Fibroblast of the aortic adventitia (primary cell): ENCODE results near the gene ACSF3. TPM values are rescaled to one million over a fixed set of nuclear protein-coding genes. Genes with fewer than 3 reads are reported as not detected.

Experiments
- DNase-seq: peaks from one replicate; pipeline ENCODE4 v3.0.0-alpha.2; 2010; ENCODE audit warnings: low read depth
- H3K4me3 ChIP-seq: 2 replicates; pipeline ENCODE4 v1.5.1; 2011; ENCODE audit warnings: low read depth, mild to moderate bottlenecking, control low read depth, low read length, moderate library complexity
- total RNA-seq: library from RNA; depleted of rRNA; stranded (reverse); fragments of >200 nt; gene quantifications from 2 replicates; pipeline ENCODE4 v1.2.3, GENCODE V29; 2012; ENCODE audit warnings: low replicate concordance
- TF ChIP-seq, protein P1 (sequence below): IDR thresholded peaks from 2 replicates; pipeline ENCODE4 v1.5.1; 2011; ENCODE audit warnings: mild to moderate bottlenecking, low read length, control low read depth, inconsistent platforms; ENCODE audit not compliant: insufficient read depth

The ACSF3 gene
- total RNA-seq, 1 donor: 17.6 TPM

DNA sequence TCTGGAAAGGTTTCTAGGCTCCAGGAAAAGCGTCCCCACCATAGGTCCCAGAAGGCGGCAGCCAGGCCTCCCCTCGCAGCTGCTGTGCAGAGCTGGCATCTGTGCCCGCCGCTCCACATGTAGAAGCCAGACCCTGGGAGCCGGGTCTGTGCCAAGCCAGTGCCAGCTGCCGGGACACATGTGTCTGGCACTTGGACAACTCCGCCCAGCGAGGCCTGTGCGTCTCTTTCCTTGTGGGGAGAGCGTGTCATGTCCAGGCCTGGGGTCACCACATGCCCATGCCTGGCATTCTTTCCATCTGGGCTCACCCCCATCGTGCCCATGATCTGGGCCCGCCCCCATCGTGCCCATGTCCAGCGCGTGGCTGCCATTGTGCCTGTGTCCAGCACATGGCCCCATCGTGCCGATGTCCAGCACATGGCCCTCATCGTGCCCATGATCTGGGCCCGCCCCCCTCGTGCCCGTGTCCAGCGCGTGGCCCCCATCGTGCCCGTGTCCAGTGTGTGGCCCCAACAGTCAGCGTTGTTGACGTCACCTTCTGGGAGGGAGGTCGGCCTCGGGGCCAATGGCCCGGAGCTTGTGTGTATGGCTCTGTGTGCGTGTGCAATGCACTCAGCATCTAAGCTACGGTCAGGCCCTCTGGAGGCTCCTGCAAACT lies 13.3 kb upstream of the ACSF3 start:
- no peak for DNase-seq
- TF ChIP-seq, protein P1, sequence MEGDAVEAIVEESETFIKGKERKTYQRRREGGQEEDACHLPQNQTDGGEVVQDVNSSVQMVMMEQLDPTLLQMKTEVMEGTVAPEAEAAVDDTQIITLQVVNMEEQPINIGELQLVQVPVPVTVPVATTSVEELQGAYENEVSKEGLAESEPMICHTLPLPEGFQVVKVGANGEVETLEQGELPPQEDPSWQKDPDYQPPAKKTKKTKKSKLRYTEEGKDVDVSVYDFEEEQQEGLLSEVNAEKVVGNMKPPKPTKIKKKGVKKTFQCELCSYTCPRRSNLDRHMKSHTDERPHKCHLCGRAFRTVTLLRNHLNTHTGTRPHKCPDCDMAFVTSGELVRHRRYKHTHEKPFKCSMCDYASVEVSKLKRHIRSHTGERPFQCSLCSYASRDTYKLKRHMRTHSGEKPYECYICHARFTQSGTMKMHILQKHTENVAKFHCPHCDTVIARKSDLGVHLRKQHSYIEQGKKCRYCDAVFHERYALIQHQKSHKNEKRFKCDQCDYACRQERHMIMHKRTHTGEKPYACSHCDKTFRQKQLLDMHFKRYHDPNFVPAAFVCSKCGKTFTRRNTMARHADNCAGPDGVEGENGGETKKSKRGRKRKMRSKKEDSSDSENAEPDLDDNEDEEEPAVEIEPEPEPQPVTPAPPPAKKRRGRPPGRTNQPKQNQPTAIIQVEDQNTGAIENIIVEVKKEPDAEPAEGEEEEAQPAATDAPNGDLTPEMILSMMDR: no peak
- H3K4me3 ChIP-seq: no peak overlapping the region

DNA sequence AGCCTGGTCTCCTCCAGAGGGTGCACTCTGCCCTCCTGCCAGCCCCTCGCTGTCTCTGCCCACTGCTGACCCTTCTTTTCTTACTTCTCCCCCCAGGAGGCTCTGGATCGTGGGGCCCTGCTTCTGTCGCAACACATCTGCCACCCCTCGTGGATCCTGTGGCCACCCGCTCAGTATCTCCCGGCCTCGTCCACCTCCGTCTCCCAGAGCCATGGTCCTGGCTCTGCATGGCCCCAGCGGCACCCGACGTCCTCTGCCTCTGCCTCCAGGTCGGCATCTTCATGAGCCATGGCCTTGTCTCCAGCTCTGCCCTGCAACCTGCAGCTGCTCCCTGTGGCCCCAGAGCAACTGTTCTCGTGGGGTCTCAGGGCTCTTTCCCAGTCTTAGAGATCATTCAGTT lies 12.1 kb upstream of the ACSF3 start:
- H3K4me3 ChIP-seq: no peak overlapping the region
- TF ChIP-seq, protein P1: no peak
- no peak for DNase-seq

DNA sequence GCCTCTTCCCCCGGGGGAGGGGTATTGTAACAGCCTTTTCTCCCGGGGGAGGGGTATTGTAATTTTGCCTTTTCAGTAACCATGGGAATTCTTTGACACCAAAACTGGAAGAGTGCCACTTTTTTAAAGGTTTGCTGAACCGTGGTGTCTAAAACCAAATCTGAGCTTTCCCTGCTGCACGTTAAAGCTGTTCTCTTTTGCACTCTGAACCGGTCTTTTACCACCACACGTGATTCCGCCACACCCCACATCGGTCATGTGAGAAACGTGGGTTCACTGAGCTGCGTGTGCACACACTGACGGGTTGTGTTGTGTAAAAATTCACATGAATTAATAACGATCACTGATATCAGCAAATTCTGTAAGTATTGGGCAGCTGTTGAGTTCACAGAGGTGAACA lies 9.2 kb upstream of the ACSF3 start:
- TF ChIP-seq, protein P1: no peak
- DNase-seq: no peak
- no peak overlapping the region for H3K4me3 ChIP-seq

DNA sequence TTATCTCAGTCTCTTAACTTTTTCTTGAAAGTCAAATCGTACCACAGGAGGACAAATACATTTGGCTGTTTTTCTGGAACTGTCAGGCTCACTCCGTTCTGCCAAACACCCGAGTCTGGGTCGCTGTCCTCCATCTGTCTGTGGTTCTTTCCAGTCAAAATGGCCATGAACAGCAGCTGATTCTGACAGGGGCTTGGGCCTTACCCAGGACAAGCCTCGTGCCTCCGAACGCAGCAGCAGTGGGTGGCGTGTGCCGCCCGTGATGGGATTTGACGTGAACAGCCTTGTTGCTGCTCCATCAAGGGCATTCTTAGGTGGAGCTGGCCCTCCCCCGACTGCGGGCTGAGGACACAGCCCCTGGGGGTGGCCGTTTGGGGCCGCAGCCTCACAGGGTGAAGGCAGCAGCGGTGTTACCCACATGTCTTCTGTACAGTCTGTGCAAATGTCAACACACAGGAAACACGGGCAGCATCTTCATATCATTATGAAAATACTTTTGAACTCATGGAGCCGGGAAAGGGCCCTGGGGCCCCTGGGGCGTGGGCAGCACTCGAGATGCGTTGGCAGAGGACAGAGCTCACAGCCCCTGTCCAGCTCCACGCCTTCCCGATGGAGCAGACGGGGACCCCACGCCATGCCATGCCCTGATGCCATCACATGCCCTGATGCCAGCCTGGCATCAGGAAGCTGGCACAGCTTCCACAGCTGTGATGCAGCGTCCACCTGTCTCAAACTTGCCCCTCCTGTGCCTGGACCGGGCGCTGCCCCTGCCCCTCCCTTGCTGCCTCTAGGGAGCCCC lies 8.6 kb upstream of the ACSF3 start:
- TF ChIP-seq, protein P1: no peak
- no peak overlapping the region for H3K4me3 ChIP-seq
- DNase-seq: no peak

DNA sequence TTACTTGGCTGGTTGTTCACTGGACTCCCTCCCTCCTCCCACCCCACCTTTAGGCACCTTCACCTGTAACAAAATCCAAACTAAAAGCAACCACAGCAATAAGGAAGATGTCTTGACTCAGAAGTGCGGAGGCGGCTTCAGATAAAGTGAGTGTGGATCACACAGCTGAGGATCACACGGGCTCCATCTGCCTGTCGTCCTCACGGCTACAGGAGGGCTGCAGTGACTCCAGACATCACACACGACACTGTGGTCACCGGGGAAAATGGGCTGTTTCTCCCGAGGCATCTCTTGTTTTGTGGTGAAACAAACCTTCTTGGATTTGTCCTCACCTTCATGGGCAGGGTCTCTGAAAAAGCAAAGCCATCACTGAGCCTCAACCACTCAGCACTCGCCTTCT lies 7.9 kb upstream of the ACSF3 start:
- TF ChIP-seq, protein P1: no peak
- H3K4me3 ChIP-seq: no peak overlapping the region
- no peak for DNase-seq

DNA sequence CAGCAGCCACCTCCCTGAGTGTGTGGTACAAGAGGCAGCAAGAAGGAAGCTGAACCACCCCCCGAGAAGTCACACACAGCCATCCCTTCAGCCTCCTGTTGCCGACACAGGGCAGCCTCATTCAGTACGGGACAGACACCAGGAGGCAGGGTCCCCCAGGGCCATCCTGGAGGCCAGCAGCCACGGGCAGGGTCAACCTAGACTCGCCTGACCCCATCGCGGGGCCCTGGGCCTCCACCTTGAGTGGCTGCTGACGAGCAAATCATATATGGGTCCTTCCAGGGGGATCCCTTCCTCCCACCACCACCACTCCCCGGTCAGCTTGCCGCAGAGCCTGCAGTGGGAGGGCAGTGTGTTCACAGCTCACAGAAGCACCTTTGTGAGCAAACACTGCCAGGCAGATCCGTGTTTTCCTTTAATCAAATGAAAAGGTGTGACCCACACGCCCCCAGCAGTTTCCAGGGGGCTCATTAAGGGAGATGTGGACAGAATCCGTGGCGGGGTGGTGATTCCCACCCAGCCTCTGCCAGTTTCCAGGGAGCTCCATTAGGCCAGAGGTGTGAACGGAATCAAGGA lies 5.6 kb upstream of the ACSF3 start:
- TF ChIP-seq, protein P1: no peak
- DNase-seq: no peak
- no peak overlapping the region for H3K4me3 ChIP-seq
